SU-DHL-6 (cell line): ENCODE data around the gene PLEKHM1.

ENCODE experiments used
- CTCF ChIP-seq: fragments of 200-600 bp; sonication (generic); IDR thresholded peaks from one replicate; pipeline ENCODE4 v1.5.1; 2017; ENCODE audit warnings: antibody characterized with exemption, mild to moderate bottlenecking, low read length, moderate library complexity; ENCODE audit not compliant: insufficient read depth, poor library complexity, severe bottlenecking
- EZH2phosphoT487 ChIP-seq: fragments of 200-600 bp; sonication (generic), shearing (Covaris generic); conservative IDR thresholded peaks from 2 replicates; pipeline ENCODE4 v1.6.1; 2018; ENCODE audit warnings: mild to moderate bottlenecking, antibody characterized with exemption, low read length, moderate library complexity, mixed read lengths

DNA sequence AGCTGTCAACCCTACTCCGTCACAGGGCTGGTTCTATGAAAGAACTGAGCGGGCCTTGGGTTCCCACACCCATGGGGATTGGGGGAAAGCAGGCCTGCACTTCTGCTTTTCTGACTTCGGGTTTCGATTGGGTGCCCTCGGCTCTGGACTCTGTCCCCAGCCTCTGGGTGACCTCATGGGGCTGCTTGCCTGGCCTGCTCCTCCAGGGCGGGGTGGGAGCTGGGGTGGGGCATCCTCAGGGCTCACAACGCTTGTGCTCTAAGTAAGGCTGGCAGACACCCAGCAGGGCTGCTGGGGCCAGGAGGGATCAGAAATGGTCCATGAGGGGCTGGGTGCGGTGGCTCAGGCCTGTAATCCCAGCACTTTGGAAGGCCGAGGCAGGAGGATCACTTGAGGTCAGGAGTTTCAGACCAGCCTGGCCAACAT, 77.0 kb downstream of the PLEKHM1 start:
- no peak for TF ChIP-seq CTCF
- no peak for TF ChIP-seq EZH2phosphoT487
